ENCODE data around the gene FRG2C.
"Not testable (repeated sequence)": the region's sequence is repeated elsewhere in the genome, so short reads cannot be mapped to it uniquely, and the experiment has no call there.

FRG2C gene

GRCh38 chr3:75645548-75645947 lies 18.6 kb upstream of the FRG2C start:
- not testable (repeated sequence) for H3K27me3 ChIP-seq (ENCODE audit: insufficient read depth, poor library complexity, severe bottlenecking); H3K4me3 ChIP-seq (replicated peaks; ENCODE audit: insufficient read depth, low read length); DNase-seq (ENCODE audit: low read depth in 1 of 2, low spot score in 1 of 2); H3K27ac ChIP-seq (replicated peaks)
- TF ChIP-seq SPI1 (IDR thresholded peaks at IDR 0.05; ENCODE audit: borderline replicate concordance, low read depth) = peak; percentile 74

DNA sequence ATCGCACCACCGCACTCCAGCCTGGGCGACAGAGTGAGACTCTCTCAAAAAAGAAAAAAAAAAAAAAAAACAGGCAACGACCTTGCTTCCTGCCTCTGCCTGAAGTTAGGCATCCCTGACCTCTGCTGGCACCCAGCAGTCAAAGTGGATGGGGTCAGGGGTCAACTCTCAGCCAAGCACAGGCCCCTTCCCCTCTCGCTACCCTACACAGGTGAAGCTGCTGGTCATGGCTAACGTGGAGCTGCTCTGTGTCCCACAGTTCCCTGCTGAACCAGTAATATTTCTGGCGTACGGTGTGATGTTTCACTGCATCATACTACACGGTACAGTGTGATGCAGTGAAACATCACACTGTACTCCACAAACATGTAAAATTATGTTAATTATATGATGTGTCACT lies 13.9 kb upstream of the FRG2C start:
- H3K27ac ChIP-seq (replicated peaks) = no peak overlapping the region

GRCh38 chr3:75655101-75655904 lies 8.8 kb upstream of the FRG2C start:
- not testable (repeated sequence) for H3K27me3 ChIP-seq (ENCODE audit: insufficient read depth, poor library complexity, severe bottlenecking); H3K4me3 ChIP-seq (replicated peaks; ENCODE audit: insufficient read depth, low read length); H3K27ac ChIP-seq (replicated peaks); DNase-seq (ENCODE audit: low read depth in 1 of 2, low spot score in 1 of 2)

More for the DNA sequence above, 13.9 kb upstream of the FRG2C start:
- Histone ChIP-seq H3K4me3 (replicated peaks; ENCODE audit: insufficient read depth, low read length) (no peak overlapping the region), H3K27me3 (ENCODE audit: insufficient read depth, poor library complexity, severe bottlenecking) (no peaks in the 10 kb centered on the region)
- DNase-seq (ENCODE audit: low read depth in 1 of 2, low spot score in 1 of 2) = no peak
- TF ChIP-seq SPI1 (IDR thresholded peaks at IDR 0.05; ENCODE audit: borderline replicate concordance, low read depth) = no peak
- no peak for TF ChIP-seq GABPA (IDR thresholded peaks at IDR 0.05; ENCODE audit: low read depth)
- TF ChIP-seq POLR2AphosphoS5 (IDR thresholded peaks at IDR 0.05; ENCODE audit: low read depth) = no peak
- TF ChIP-seq, protein P1, sequence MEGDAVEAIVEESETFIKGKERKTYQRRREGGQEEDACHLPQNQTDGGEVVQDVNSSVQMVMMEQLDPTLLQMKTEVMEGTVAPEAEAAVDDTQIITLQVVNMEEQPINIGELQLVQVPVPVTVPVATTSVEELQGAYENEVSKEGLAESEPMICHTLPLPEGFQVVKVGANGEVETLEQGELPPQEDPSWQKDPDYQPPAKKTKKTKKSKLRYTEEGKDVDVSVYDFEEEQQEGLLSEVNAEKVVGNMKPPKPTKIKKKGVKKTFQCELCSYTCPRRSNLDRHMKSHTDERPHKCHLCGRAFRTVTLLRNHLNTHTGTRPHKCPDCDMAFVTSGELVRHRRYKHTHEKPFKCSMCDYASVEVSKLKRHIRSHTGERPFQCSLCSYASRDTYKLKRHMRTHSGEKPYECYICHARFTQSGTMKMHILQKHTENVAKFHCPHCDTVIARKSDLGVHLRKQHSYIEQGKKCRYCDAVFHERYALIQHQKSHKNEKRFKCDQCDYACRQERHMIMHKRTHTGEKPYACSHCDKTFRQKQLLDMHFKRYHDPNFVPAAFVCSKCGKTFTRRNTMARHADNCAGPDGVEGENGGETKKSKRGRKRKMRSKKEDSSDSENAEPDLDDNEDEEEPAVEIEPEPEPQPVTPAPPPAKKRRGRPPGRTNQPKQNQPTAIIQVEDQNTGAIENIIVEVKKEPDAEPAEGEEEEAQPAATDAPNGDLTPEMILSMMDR (IDR thresholded peaks at IDR 0.05; ENCODE audit: insufficient read depth, low read length) = no peak
- TF ChIP-seq REST (IDR thresholded peaks at IDR 0.05; ENCODE audit: insufficient replicate concordance, low read depth) = no peak

DNA sequence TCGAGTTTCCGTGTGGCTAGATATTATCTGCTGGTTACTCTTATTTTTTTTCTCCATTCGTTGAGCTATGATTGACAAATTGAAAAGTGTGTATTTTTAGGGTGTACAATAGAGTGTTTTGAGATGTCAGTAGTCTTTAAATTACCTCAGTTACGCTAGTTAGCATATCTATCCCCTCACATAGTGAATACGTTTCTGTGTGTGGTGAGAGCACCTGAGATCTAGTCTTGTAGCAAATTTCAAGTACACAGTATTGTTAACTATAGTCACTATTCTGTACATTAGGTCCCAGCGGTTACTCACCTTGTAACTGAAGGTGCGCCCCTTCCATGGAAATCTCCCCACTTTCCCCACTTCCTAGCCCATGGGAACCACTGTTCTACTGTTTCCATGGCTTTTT lies 8.2 kb upstream of the FRG2C start:
- H3K4me3 ChIP-seq (replicated peaks; ENCODE audit: insufficient read depth, low read length); H3K27ac ChIP-seq (replicated peaks); H3K27me3 ChIP-seq (ENCODE audit: insufficient read depth, poor library complexity, severe bottlenecking); DNase-seq (ENCODE audit: low read depth in 1 of 2, low spot score in 1 of 2): not testable (repeated sequence)

- peak overlapping the region; percentile 24; the same call in 1 of the 2 replicates for H3K27ac ChIP-seq (replicated peaks)
- DNase-seq (ENCODE audit: low read depth in 1 of 2, low spot score in 1 of 2); H3K27me3 ChIP-seq (ENCODE audit: insufficient read depth, poor library complexity, severe bottlenecking): not testable (repeated sequence)
- peak overlapping the region; percentile 6; the same call in 1 of the 2 replicates for H3K4me3 ChIP-seq (replicated peaks; ENCODE audit: insufficient read depth, low read length)
Observed at GRCh38 chr3:75658411-75659107, 5.6 kb upstream of the FRG2C start.

DNA sequence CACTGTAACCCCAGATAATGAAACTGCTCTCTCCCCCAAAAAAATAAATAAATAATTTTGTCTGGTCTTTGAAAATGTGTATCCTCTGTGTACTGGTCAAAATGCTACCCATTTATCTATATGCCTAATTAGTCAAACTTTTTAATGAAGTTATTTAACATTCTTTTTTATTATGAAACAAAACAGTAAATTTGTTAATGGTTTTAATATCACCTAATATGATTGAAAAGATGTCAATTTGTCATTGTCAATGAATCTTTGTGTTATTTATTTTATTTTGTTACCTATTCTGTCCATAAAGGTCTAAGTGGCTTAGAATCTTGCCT lies 5.1 kb upstream of the FRG2C start:
- not testable (repeated sequence) for DNase-seq (ENCODE audit: low read depth in 1 of 2, low spot score in 1 of 2); H3K27ac ChIP-seq (replicated peaks); H3K4me3 ChIP-seq (replicated peaks; ENCODE audit: insufficient read depth, low read length); H3K27me3 ChIP-seq (ENCODE audit: insufficient read depth, poor library complexity, severe bottlenecking)

DNA sequence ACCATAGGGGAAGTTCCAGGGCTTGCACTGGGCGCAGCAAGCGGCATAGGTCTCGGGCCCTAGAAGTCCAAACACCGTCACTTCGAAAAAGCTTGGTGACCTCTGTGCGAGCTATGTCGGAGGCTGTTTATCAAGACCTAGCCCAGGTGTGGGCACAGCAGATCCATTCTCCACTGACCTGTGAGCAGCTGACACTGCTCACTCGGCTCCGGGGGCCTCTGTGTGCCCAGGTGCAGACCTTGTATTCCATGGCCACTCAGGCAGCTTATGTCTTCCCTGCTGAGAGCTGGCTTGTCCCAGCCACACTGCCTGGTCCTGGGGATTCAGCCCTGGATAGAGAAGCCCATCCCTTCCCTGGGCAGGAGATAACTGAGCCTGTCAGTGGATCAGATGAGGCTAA lies 1.5 kb downstream of the FRG2C start:
- DNase-seq (ENCODE audit: low read depth in 1 of 2, low spot score in 1 of 2); H3K4me3 ChIP-seq (replicated peaks; ENCODE audit: insufficient read depth, low read length); H3K27ac ChIP-seq (replicated peaks): not testable (repeated sequence)
- peaks cover 19% of the 10 kb centered on the region for H3K27me3 ChIP-seq (ENCODE audit: insufficient read depth, poor library complexity, severe bottlenecking)

DNA sequence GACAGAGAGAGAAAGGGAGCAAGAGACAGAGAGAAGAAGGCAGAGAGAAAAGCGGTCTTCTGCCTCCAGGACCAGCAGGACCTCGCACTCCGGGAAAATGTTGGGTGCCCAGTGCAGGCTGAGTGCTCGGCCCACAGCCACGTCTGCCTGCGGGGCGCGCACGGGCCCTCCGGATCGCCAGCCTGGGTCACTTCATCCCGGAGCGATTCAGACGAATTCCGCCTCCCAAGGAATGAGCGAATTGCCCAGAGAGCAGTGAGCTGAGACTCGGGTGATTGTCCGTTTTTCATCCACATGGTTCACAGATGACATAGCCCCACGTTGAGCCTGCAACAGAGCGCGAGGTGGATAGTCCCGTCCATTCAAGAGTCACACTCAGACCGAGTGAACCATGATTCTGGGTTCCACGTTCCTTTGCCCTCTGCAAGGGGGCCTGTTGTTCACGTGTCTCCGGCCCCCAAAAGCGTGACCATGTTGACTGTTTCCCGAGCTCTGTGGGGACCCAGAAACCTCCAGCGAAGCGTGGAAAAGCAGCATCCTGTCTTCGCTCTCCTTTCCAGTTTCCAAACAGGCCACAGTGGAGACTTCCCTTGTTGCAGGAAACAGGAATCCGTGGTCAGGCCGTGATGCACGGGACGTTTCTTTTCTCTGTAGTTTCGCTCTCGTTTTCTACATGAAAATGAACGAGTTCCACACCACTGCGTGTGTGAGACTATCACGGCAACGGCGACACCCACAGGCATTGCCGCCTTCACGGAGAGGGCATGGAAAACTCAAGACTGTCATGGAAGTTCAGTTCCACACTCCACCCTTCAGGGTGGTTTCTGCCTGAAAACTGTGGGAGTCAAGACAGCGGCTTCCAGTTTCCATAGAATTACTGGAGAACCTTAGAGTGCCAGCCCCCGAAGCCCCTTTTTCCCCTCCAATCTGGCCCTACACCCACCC lies 3.9 kb downstream of the FRG2C start:
- H3K4me3 ChIP-seq (replicated peaks; ENCODE audit: insufficient read depth, low read length); DNase-seq (ENCODE audit: low read depth in 1 of 2, low spot score in 1 of 2); H3K27ac ChIP-seq (replicated peaks): not testable (repeated sequence)
- peaks cover 29% of the 10 kb centered on the region for H3K27me3 ChIP-seq (ENCODE audit: insufficient read depth, poor library complexity, severe bottlenecking)

DNA sequence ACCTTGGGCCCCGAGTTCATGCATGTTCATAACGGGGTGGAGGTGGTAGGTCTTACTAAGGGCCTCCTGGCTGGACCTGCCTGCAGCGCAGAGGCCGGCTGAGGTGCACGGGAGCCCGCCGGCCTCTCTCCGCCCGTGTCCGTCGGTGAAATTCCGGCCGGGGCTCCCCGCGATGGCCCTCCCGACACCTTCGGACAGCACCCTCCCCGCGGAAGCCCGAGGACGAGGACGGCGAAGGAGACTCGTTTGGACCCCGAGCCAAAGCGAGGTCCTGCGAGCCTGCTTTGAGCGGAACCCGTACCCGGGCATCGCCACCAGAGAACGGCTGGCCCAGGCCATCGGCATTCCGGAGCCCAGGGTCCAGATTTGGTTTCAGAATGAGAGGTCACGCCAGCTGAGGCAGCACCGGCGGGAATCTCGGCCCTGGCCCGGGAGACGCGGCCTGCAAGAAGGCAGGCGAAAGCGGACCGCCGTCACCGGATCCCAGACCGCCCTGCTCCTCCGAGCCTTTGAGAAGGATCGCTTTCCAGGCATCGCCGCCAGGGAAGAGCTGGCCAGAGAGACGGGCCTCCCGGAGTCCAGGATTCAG lies 4.7 kb downstream of the FRG2C start:
- not testable (repeated sequence) for H3K27ac ChIP-seq (replicated peaks); H3K4me3 ChIP-seq (replicated peaks; ENCODE audit: insufficient read depth, low read length)
- peaks cover 29% of the 10 kb centered on the region for H3K27me3 ChIP-seq (ENCODE audit: insufficient read depth, poor library complexity, severe bottlenecking)
- peak in 1 of 2 experiments; percentile 62 for DNase-seq (ENCODE audit: low read depth in 1 of 2, low spot score in 1 of 2)

Measured in HL-60 (cell line).